ENCODE measurements around the gene MATN1.

MATN1 gene

GRCh38 chr1:30757352-30758120 lies 34.2 kb upstream of the MATN1 start, which contains the start of gene LAPTM5:
LAPTM5 (minus strand) TSS chr1:30757774; CDS start chr1:30757745, 29 bp downstream.
- DNase-seq = no peak

GRCh38 chr1:30756545-30757351 lies 33.4 kb upstream of the MATN1 start:
- no peak for DNase-seq

GRCh38 chr1:30756206-30756544 lies 32.8 kb upstream of the MATN1 start:
- no peak for DNase-seq

- no peak for DNase-seq
Measured at GRCh38 chr1:30755746-30756145, 32.4 kb upstream of the MATN1 start.

- DNase-seq = no peak
Measured at GRCh38 chr1:30755334-30755733, 31.9 kb upstream of the MATN1 start.

- DNase-seq = no peak
Measured at GRCh38 chr1:30754684-30755171, 31.3 kb upstream of the MATN1 start.

GRCh38 chr1:30753660-30754123 lies 30.3 kb upstream of the MATN1 start:
- no peak for DNase-seq

GRCh38 chr1:30753118-30753517 lies 29.7 kb upstream of the MATN1 start:
- no peak for DNase-seq

GRCh38 chr1:30752651-30752908 lies 29.2 kb upstream of the MATN1 start:
- DNase-seq = no peak

- no peak for DNase-seq
Measured at GRCh38 chr1:30751830-30752650, 28.7 kb upstream of the MATN1 start.

GRCh38 chr1:30750731-30751291 lies 27.4 kb upstream of the MATN1 start:
- no peak for DNase-seq

- DNase-seq = no peak
Measured at GRCh38 chr1:30749691-30750583, 26.6 kb upstream of the MATN1 start.

- DNase-seq = no peak
Measured at GRCh38 chr1:30748699-30749401, 25.5 kb upstream of the MATN1 start.

- DNase-seq = peak; percentile 74
Measured at GRCh38 chr1:30748098-30748698, 24.8 kb upstream of the MATN1 start.

- DNase-seq = no peak
Measured at GRCh38 chr1:30747033-30748008, 23.9 kb upstream of the MATN1 start.

GRCh38 chr1:30746212-30747032 lies 23.0 kb upstream of the MATN1 start:
- DNase-seq = no peak

GRCh38 chr1:30745834-30746208 lies 22.4 kb upstream of the MATN1 start:
- no peak for DNase-seq

- no peak for DNase-seq
Measured at GRCh38 chr1:30745156-30745833, 21.9 kb upstream of the MATN1 start.
